Stomach smooth muscle (tissue), 2 donors: ENCODE measurements around the gene RNF152.

ENCODE experiments used
- H3K27ac ChIP-seq: one replicate; pipeline ENCODE4 v1.7.0; 2013; ENCODE audit warnings: mild to moderate bottlenecking, low read length, inconsistent platforms
- H3K27me3 ChIP-seq, 2 donors: one replicate each; pipeline ENCODE4 v1.7.0; 2013; ENCODE audit warnings: low read length in 2 of 2; ENCODE audit not compliant: insufficient read depth in 2 of 2, control insufficient read depth in 1 of 2
- H3K36me3 ChIP-seq, 2 donors: one replicate each; pipeline ENCODE4 v1.7.0; 2013; ENCODE audit warnings: low read length in 2 of 2; ENCODE audit not compliant: control insufficient read depth in 2 of 2, insufficient read depth in 2 of 2
- H3K4me1 ChIP-seq: one replicate; pipeline ENCODE4 v1.7.0; 2013; ENCODE audit warnings: low read length; ENCODE audit not compliant: control insufficient read depth, insufficient read depth
- H3K4me3 ChIP-seq, 2 donors: one replicate each; pipeline ENCODE4 v1.7.0; 2013; ENCODE audit warnings: low read length in 2 of 2
- H3K9ac ChIP-seq, 2 donors: one replicate each; pipeline ENCODE4 v1.7.0; 2013; ENCODE audit warnings: low read length in 2 of 2, mild to moderate bottlenecking in 1 of 2
- H3K9me3 ChIP-seq, 2 donors: one replicate each; pipeline ENCODE4 v1.7.0; 2013; ENCODE audit warnings: low read length in 2 of 2; ENCODE audit not compliant: control insufficient read depth in 2 of 2
- donor health status: healthy.
- donor health status: Pancreatic carcinoma.

RNF152 gene, protein sequence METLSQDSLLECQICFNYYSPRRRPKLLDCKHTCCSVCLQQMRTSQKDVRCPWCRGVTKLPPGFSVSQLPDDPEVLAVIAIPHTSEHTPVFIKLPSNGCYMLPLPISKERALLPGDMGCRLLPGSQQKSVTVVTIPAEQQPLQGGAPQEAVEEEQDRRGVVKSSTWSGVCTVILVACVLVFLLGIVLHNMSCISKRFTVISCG

DNA sequence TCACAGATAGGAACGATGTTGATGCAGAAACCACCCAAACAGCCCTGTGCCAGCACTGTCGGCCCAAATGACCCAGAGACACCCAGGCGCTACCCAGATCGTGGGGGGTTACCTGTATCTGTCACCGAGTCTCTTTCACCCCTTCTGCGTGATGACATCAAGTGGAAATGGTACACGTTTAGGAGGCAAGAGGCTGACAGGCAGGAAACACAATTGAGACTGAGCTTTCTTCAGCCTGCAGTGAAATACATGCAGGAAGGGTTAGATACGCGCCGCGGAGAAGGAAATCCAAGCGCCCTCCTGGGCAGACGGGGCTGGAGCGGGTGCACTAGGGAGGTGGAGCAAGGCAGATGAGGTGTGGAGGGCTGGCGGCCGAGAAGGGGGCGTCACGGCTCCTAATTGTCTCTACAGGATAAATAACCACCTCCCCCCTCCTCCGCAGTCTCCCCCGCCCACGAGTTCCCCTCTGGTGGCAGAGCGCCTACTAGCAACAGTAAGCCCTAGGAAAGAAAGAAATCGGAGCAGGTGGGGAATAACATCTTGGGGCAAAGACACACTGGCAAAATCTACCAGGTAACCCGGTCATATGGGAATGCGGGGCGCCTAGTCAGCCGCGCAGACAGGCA lies at the start of gene RNF152:
TSS of gene RNF152 (minus strand) at position 325 of the 626 bp plus-strand sequence. CDS start 76,544 bp downstream, outside the sequence.
- Histone ChIP-seq H3K27me3 (no peaks in the 10 kb centered on the region), H3K9ac (peak within 1 kb of the TSS; percentile 47 to 63), H3K27ac (peak within 1 kb of the TSS; percentile 31), H3K9me3 (no peaks in the 10 kb centered on the region), H3K36me3 (peaks cover 0 to 2% of the 10 kb centered on the region in 2 donors), H3K4me1 (peaks cover 20% of the 10 kb centered on the region), H3K4me3 (peak within 1 kb of the TSS; percentile 72 to 85)

DNA sequence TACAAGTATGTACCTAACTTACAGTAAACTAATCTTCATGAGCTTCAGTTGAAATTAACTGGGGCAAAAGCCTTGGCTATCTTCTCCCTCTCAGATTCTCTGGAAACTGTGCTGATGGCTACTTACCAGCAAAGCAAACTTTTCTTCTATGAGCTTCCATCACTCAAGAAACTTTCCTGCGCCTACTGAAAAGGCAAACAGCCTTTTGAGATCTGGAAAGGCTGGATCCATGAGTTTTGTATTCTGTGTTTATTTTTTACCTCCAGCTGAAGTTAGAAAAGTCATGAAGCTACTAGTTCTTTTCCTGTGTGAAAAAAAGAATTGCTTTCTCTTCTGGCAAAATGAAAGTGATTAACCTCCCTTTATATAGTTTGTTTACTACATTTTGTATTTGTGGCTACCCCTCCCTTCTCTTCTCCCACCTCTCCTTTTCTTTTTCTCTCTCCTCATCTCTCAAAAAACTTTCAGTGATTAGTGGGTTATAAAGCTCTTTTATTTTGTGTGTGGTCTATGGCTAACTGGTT lies 49.2 kb upstream of the RNF152 start:
- no peaks in the 10 kb centered on the region for H3K36me3 ChIP-seq
- peaks cover 0 to 4% of the 10 kb centered on the region in 2 donors for H3K9me3 ChIP-seq
- no peaks in the 10 kb centered on the region for H3K27me3 ChIP-seq
- no peak overlapping the region for H3K4me3 ChIP-seq
- no peak overlapping the region for H3K9ac ChIP-seq
- no peaks in the 10 kb centered on the region for H3K4me1 ChIP-seq
- H3K27ac ChIP-seq = no peak overlapping the region

DNA sequence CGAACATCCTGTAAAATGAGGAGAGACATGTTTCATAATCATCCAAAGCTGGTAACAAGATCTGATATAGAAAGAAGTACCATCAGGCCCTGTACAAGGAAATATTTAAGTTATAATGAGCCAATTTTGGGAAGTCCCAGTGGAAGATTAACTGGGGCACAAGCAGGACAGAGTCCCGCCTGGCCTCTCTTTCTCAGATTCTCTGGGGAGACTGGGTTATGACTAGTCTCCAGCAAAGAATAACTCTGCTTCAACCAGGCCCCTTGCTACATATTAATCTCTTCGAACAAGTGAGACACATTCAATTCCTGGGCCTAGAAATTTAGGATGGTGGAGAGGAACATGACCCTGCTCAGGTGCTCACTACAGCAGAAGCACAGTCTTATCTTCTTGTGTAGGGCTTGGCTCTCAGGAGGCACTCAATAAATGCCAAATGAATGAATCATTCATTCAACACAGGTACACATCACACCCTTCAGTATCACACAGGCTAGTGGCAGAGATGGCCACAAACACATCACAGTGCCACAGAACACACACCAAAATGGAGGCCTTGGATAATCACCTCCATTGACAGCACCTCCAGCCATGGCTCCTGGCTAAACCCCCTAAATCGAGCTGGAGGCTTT lies 46.4 kb upstream of the RNF152 start:
- Histone ChIP-seq H3K9me3 (peaks cover 0 to 4% of the 10 kb centered on the region in 2 donors), H3K36me3 (no peaks in the 10 kb centered on the region), H3K27ac (no peak overlapping the region), H3K4me1 (no peaks in the 10 kb centered on the region), H3K9ac (no peak overlapping the region), H3K4me3 (no peak overlapping the region), H3K27me3 (no peaks in the 10 kb centered on the region)

DNA sequence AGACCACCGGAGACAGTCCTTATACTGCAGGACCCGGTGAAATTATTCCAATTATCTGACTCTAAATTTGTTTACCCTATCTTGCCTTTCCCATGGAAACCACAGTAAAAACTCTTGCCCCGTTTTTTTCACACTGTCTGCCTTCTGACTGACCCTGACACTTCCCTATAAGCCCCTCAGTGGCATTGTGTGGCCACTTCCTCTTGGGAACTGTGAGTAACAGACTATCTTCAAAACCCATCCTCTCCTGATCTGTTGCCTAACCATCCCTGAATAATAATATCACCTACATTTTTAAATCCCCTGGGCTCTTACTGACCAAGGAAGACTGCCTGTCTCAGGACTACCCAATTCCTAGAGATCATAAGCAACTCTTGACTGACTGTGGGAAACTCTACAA lies 42.6 kb upstream of the RNF152 start:
- Histone ChIP-seq H3K9me3 (peaks cover 0 to 6% of the 10 kb centered on the region in 2 donors), H3K27ac (no peak overlapping the region), H3K27me3 (no peaks in the 10 kb centered on the region), H3K36me3 (no peaks in the 10 kb centered on the region), H3K9ac (no peak overlapping the region), H3K4me1 (no peaks in the 10 kb centered on the region), H3K4me3 (no peak overlapping the region)

DNA sequence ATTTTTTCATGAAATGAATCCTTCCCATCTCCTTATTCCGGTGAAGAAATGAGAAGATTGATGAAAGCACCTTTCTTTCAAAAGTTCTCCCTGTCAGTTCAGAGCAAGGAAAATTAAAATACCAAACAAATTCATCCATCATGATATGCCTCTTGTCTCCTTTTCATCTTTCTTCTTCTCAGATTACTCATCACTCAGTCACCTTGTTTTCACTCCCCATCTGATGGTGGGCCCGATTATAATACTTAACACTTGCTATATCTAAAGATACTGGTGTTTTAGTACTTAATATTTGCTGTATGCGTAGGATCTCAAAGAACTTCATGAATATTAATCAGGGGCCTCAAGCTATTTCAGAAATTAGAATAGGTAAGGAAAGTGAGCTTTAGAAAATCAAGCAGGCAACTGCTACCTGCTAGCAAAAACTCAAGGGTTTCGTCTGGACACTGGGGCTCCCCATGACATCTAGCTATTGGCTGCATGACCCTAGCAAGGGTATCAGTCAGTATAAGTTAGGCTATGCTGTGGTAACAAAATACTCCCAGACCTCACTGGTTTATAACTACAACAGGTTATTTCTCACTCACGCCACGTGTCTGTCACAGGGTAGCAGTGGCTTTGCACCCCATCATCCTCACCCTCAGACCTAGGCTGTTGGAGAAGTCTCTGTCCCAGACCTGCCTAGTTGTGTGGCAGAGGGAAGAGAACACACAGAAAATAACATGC lies 39.0 kb upstream of the RNF152 start:
- peaks cover 0 to 6% of the 10 kb centered on the region in 2 donors for H3K9me3 ChIP-seq
- H3K9ac ChIP-seq = no peak overlapping the region
- H3K4me1 ChIP-seq = no peaks in the 10 kb centered on the region
- H3K27me3 ChIP-seq = no peaks in the 10 kb centered on the region
- H3K4me3 ChIP-seq = no peak overlapping the region
- no peak overlapping the region for H3K27ac ChIP-seq
- H3K36me3 ChIP-seq = no peaks in the 10 kb centered on the region

DNA sequence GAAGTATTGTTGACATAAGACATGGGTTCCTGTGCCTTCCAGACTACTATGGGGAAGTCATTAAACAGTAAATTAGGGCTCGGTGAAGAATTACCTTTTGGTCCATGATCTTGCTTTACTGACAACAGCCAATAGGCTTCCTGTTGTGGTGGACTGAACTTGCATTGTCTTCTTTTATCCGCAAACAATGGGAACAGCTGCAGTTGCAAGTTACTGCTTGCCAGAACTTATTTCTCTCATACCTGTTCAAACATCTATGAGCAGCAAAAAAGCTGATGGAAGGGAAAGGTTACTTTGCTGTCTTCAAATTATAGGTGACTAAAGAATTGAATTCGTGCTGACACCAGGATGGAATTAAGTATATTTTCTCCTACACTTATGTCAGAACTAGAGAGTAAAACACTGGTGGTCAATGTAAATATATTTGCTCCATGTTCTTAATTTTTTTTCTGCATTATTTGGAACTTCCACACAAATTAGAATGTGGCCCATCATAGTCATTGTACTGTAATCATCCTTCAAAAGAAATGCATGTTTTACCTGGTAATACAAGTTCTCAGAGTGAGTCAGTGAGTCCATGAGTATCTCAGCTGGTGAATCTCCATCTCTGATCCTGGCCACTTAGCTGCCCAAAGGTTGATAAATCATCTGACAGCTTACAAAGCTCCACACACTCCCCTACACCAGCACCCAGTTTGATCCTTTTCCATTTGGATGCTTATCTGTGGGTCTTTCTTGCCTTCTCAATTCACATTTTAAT lies 37.3 kb upstream of the RNF152 start:
- Histone ChIP-seq H3K36me3 (no peaks in the 10 kb centered on the region), H3K4me1 (no peaks in the 10 kb centered on the region), H3K9ac (no peak overlapping the region), H3K27ac (no peak overlapping the region), H3K9me3 (peaks cover 0 to 6% of the 10 kb centered on the region in 2 donors), H3K4me3 (no peak overlapping the region), H3K27me3 (no peaks in the 10 kb centered on the region)

DNA sequence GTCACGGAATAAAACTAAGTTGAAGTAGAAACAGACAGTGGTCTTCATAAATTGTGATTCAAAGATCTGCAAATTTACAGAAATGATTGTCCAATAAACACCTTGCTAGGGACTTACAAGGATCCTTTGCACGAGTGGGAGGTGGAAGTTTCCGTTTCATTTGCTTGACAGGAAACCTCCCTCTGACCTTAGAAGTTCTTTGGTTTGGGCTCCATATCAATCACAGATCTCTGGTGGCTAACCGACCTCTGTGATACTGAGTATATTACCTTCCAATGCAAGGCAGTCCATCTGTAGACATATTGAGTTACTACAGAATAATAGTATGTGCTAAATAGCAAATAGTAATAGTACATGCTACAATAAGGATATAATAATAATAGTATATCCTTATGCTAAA lies 33.7 kb upstream of the RNF152 start:
- Histone ChIP-seq H3K9ac (no peak overlapping the region), H3K27me3 (no peaks in the 10 kb centered on the region), H3K9me3 (no peaks in the 10 kb centered on the region), H3K4me1 (no peaks in the 10 kb centered on the region), H3K27ac (no peak overlapping the region), H3K36me3 (no peaks in the 10 kb centered on the region), H3K4me3 (no peak overlapping the region)

DNA sequence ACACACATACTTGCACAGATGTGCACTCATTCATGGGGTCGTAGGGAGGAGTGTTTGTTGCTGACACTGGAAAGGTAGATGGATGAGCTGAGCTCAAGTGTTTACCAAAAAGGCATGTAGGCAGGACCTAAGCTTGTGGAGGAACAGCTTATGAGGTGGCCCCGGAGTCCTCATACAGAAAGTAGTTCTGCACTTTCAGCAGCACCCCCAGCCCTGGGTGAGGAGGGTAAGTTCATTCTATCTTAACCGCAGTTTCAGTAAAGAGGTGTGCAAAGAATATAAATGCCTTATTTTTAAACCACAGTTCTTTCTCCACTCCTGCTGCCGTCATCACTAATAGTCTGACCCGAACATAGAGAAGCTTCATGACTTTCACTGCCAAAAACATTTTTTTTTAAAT lies 31.7 kb upstream of the RNF152 start:
- no peaks in the 10 kb centered on the region for H3K4me1 ChIP-seq
- no peak overlapping the region for H3K9ac ChIP-seq
- no peak overlapping the region for H3K27ac ChIP-seq
- no peaks in the 10 kb centered on the region for H3K27me3 ChIP-seq
- no peak overlapping the region for H3K4me3 ChIP-seq
- H3K36me3 ChIP-seq = no peaks in the 10 kb centered on the region
- H3K9me3 ChIP-seq = no peaks in the 10 kb centered on the region

DNA sequence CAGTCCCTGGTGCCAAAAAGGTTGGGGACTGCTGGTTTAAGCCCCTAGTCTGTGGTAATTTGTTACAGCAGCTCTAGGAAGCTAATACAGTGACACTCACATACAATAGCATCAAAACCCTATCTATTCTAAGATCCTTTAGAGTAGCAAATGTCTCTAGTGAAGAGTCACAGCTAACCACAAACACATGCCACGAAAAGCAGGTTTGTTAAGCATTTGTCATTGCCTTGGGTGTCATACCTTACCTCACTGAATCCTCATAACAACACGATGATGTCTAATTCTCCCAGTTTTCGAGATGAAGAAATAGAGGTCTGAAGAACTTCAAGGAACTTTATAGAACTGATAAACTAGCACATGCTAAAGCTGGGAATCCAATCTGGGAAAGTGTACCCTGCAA lies 29.6 kb upstream of the RNF152 start:
- Histone ChIP-seq H3K4me1 (no peaks in the 10 kb centered on the region), H3K36me3 (no peaks in the 10 kb centered on the region), H3K9ac (no peak overlapping the region), H3K27me3 (no peaks in the 10 kb centered on the region), H3K9me3 (no peaks in the 10 kb centered on the region), H3K27ac (no peak overlapping the region), H3K4me3 (no peak overlapping the region)

DNA sequence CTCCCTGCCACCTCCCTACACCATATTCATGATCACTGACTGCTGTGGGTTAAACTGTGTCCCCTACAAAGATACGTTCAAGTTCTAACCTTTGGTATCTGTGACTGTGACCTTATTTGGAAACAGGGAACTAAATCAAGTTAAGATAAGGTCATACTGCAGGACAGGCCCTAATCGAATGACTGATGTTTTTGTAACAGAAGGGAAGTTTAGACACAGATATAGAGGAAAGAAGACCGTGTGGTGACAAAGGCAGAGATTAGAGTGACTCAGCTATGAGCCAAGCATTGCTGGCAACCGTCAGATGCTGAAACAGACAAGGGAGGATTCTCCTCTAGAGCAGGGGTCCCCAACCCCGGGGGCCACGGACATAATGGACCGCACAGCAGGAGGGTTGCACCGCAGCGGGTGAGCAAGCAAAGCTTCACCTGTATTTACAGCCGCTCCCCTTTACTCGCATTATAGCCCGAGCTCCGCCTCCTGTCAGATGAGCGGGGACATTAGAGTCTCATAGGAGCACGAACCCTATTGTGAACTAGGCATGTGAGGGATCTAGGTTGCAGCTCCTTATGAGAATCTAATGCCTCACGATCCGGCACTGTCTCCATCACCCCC lies 28.9 kb upstream of the RNF152 start:
- Histone ChIP-seq H3K9me3 (no peaks in the 10 kb centered on the region), H3K9ac (no peak overlapping the region), H3K4me1 (no peaks in the 10 kb centered on the region), H3K27me3 (no peaks in the 10 kb centered on the region), H3K4me3 (no peak overlapping the region), H3K27ac (no peak overlapping the region), H3K36me3 (no peaks in the 10 kb centered on the region)
